ENCODE data around the gene HGS. TPM values are rescaled to one million over a fixed set of nuclear protein-coding genes. Genes with fewer than 3 reads are reported as not detected.

The HGS gene
- total and polyA plus RNA-seq, 2 of the 8 experiments (the other 6 are each of a cell fraction or from before 2014, with no cell fraction given): 80.8 to 99.7 TPM

GRCh38 chr17:81700353-81701287 is 16.8 kb downstream of the HGS start (continued):
- TF ChIP-seq CBX8 (IDR thresholded peaks at IDR 0.05; ENCODE audit: borderline replicate concordance, low read depth, low read length): no peak
- TF ChIP-seq SAP30 (IDR thresholded peaks at IDR 0.05; ENCODE audit: insufficient read depth, insufficient replicate concordance, low read length): no peak
- TF ChIP-seq, protein P1, sequence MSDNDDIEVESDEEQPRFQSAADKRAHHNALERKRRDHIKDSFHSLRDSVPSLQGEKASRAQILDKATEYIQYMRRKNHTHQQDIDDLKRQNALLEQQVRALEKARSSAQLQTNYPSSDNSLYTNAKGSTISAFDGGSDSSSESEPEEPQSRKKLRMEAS (IDR thresholded peaks at IDR 0.05): no peak
- no peak for TF ChIP-seq ASH2L (IDR thresholded peaks at IDR 0.05; ENCODE audit: low read length)

Data from H1 (cell line).